Measurements from ENCODE around the gene DENND4C. TPM values are rescaled to one million over a fixed set of nuclear protein-coding genes. Genes with fewer than 3 reads are reported as not detected.
"Not testable (repeated sequence)": the region's sequence is repeated elsewhere in the genome, so short reads cannot be mapped to it uniquely, and the experiment has no call there.

The DENND4C gene
- total RNA-seq, 1 experiment from 2014 or later, result 22.6 TPM

- ChIA-PET POLR2A (no interaction called here), CTCF (no interaction called here)
- ATAC-seq (no peak), DNase-seq (ENCODE audit: low spot score) (no peak)
- no peaks in the 10 kb centered on the region for H3K9me3 Mint-ChIP-seq
- H3K27ac Mint-ChIP-seq, result no peak overlapping the region
- no peaks in the 10 kb centered on the region for H3K27me3 Mint-ChIP-seq (ENCODE audit: low read depth)
- no peak overlapping the region for H3K4me3 Mint-ChIP-seq
- peaks cover 31% of the 10 kb centered on the region for H3K4me1 Mint-ChIP-seq
- no peak for TF ChIP-seq ZNF416 (CRISPR knock-in tag; IDR thresholded peaks at IDR 0.05)
- TF ChIP-seq ATF1 (CRISPR knock-in tag; IDR thresholded peaks at IDR 0.05), result no peak
- TF ChIP-seq, protein P1, sequence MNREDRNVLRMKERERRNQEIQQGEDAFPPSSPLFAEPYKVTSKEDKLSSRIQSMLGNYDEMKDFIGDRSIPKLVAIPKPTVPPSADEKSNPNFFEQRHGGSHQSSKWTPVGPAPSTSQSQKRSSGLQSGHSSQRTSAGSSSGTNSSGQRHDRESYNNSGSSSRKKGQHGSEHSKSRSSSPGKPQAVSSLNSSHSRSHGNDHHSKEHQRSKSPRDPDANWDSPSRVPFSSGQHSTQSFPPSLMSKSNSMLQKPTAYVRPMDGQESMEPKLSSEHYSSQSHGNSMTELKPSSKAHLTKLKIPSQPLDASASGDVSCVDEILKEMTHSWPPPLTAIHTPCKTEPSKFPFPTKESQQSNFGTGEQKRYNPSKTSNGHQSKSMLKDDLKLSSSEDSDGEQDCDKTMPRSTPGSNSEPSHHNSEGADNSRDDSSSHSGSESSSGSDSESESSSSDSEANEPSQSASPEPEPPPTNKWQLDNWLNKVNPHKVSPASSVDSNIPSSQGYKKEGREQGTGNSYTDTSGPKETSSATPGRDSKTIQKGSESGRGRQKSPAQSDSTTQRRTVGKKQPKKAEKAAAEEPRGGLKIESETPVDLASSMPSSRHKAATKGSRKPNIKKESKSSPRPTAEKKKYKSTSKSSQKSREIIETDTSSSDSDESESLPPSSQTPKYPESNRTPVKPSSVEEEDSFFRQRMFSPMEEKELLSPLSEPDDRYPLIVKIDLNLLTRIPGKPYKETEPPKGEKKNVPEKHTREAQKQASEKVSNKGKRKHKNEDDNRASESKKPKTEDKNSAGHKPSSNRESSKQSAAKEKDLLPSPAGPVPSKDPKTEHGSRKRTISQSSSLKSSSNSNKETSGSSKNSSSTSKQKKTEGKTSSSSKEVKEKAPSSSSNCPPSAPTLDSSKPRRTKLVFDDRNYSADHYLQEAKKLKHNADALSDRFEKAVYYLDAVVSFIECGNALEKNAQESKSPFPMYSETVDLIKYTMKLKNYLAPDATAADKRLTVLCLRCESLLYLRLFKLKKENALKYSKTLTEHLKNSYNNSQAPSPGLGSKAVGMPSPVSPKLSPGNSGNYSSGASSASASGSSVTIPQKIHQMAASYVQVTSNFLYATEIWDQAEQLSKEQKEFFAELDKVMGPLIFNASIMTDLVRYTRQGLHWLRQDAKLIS (CRISPR knock-in tag; IDR thresholded peaks at IDR 0.05; ENCODE audit: borderline replicate concordance), result no peak
- peaks cover 35% of the 10 kb centered on the region for H3K36me3 Mint-ChIP-seq
These were observed 151.2 kb downstream of the DENND4C start for GRCh38 chr9:19381656-19382055.

DNA sequence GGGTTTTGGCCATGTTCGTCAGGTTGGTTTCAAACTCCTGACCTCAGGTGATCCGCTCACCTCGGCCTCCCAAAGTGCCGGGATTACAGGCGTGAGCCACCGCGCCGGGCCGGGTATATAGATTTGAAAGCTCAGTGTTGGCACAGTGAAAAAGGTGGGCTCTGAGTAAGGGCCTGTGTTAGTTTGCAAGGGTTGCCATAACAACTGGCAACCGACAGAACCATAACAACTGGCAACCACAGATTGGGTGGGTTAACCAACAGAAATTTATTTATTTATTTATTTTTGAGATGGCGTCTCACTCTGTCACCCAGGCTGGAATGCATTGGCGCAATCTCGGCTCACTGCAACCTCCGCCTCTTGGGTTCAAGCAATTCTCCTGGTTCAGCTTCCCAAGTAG, 154.7 kb downstream of the DENND4C start:
- H3K4me3 Mint-ChIP-seq; H3K4me1 Mint-ChIP-seq; H3K27me3 Mint-ChIP-seq (ENCODE audit: low read depth); H3K9me3 Mint-ChIP-seq; H3K36me3 Mint-ChIP-seq; H3K27ac Mint-ChIP-seq; POLR2A ChIA-PET; DNase-seq (ENCODE audit: low spot score); ATAC-seq; CTCF ChIA-PET: not testable (repeated sequence)

DNA sequence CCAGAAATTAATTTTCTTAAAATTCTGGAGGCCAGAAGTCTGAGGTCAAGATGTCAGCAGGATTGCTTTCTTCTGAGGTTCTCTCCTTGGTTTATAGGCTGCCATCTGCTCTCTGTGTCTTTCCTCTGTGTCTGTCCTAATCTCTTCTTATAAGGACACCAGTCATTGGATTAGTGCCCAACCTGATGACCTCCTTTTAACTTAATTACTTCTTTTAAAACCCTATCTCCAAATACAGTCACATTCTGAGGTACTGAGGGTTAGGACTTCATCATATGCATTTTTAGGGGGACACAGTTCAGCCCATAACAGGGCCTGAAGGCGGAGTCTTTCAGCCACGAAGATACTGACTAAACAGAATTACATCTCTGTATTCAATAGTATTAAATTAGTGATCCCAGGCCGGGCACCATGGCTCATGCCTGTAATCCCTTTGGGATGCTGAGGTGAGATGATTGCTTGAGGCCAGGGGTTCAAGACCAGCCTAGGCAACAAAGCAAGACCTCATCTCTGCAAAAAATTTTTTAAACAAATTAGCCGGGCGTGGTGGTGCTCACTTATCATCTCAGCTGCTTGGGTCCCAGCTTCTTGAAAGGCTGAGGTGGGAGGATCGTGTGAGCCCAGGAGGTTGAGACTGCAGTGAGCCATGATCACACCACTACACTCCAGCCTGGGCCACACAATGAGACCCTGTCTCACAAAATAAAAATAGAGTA, 155.5 kb downstream of the DENND4C start:
- CTCF ChIA-PET, result no interaction called here

GRCh38 chr9:19386502-19387044, 156.1 kb downstream of the DENND4C start:
- POLR2A ChIA-PET, result no interaction called here
- no peak overlapping the region for H3K4me3 Mint-ChIP-seq
- H3K4me1 Mint-ChIP-seq, result no peaks in the 10 kb centered on the region
- no peaks in the 10 kb centered on the region for H3K36me3 Mint-ChIP-seq
- no peak overlapping the region for H3K27ac Mint-ChIP-seq
- DNase-seq (ENCODE audit: low spot score) (no peak), ATAC-seq (no peak)
- H3K27me3 Mint-ChIP-seq (ENCODE audit: low read depth), result no peaks in the 10 kb centered on the region; the same call in 1 of the 2 replicates
- H3K9me3 Mint-ChIP-seq, result peaks cover 6% of the 10 kb centered on the region; the same call in 1 of the 2 replicates
- CTCF ChIA-PET, result no interaction called here
- TF ChIP-seq, protein P2, sequence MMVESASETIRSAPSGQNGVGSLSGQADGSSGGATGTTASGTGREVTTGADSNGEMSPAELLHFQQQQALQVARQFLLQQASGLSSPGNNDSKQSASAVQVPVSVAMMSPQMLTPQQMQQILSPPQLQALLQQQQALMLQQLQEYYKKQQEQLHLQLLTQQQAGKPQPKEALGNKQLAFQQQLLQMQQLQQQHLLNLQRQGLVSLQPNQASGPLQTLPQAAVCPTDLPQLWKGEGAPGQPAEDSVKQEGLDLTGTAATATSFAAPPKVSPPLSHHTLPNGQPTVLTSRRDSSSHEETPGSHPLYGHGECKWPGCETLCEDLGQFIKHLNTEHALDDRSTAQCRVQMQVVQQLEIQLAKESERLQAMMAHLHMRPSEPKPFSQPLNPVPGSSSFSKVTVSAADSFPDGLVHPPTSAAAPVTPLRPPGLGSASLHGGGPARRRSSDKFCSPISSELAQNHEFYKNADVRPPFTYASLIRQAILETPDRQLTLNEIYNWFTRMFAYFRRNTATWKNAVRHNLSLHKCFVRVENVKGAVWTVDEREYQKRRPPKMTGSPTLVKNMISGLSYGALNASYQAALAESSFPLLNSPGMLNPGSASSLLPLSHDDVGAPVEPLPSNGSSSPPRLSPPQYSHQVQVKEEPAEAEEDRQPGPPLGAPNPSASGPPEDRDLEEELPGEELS (CRISPR knock-in tag; IDR thresholded peaks at IDR 0.05), result no peak
- TF ChIP-seq, protein P3, sequence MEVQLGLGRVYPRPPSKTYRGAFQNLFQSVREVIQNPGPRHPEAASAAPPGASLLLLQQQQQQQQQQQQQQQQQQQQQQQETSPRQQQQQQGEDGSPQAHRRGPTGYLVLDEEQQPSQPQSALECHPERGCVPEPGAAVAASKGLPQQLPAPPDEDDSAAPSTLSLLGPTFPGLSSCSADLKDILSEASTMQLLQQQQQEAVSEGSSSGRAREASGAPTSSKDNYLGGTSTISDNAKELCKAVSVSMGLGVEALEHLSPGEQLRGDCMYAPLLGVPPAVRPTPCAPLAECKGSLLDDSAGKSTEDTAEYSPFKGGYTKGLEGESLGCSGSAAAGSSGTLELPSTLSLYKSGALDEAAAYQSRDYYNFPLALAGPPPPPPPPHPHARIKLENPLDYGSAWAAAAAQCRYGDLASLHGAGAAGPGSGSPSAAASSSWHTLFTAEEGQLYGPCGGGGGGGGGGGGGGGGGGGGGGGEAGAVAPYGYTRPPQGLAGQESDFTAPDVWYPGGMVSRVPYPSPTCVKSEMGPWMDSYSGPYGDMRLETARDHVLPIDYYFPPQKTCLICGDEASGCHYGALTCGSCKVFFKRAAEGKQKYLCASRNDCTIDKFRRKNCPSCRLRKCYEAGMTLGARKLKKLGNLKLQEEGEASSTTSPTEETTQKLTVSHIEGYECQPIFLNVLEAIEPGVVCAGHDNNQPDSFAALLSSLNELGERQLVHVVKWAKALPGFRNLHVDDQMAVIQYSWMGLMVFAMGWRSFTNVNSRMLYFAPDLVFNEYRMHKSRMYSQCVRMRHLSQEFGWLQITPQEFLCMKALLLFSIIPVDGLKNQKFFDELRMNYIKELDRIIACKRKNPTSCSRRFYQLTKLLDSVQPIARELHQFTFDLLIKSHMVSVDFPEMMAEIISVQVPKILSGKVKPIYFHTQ (CRISPR knock-in tag; IDR thresholded peaks at IDR 0.05), result no peak
- TF ChIP-seq, protein P4, sequence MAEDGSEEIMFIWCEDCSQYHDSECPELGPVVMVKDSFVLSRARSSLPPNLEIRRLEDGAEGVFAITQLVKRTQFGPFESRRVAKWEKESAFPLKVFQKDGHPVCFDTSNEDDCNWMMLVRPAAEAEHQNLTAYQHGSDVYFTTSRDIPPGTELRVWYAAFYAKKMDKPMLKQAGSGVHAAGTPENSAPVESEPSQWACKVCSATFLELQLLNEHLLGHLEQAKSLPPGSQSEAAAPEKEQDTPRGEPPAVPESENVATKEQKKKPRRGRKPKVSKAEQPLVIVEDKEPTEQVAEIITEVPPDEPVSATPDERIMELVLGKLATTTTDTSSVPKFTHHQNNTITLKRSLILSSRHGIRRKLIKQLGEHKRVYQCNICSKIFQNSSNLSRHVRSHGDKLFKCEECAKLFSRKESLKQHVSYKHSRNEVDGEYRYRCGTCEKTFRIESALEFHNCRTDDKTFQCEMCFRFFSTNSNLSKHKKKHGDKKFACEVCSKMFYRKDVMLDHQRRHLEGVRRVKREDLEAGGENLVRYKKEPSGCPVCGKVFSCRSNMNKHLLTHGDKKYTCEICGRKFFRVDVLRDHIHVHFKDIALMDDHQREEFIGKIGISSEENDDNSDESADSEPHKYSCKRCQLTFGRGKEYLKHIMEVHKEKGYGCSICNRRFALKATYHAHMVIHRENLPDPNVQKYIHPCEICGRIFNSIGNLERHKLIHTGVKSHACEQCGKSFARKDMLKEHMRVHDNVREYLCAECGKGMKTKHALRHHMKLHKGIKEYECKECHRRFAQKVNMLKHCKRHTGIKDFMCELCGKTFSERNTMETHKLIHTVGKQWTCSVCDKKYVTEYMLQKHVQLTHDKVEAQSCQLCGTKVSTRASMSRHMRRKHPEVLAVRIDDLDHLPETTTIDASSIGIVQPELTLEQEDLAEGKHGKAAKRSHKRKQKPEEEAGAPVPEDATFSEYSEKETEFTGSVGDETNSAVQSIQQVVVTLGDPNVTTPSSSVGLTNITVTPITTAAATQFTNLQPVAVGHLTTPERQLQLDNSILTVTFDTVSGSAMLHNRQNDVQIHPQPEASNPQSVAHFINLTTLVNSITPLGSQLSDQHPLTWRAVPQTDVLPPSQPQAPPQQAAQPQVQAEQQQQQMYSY (CRISPR knock-in tag; IDR thresholded peaks at IDR 0.05), result no peak
- no peak for TF ChIP-seq FOXP1 (CRISPR knock-in tag; IDR thresholded peaks at IDR 0.05; ENCODE audit: borderline replicate concordance)
- no peak for TF ChIP-seq MYBL2 (CRISPR knock-in tag; IDR thresholded peaks at IDR 0.05)

More for the DNA sequence above, 155.5 kb downstream of the DENND4C start:
- Mint-ChIP-seq H3K27ac (no peak overlapping the region), H3K27me3 (ENCODE audit: low read depth) (no peaks in the 10 kb centered on the region; the same call in 1 of the 2 replicates), H3K9me3 (peaks cover 6% of the 10 kb centered on the region; the same call in 1 of the 2 replicates), H3K36me3 (no peaks in the 10 kb centered on the region), H3K4me3 (no peak overlapping the region), H3K4me1 (peaks cover 4% of the 10 kb centered on the region)
- DNase-seq (ENCODE audit: low spot score) (no peak), ATAC-seq (no peak)
- POLR2A ChIA-PET, result no interaction called here
- TF ChIP-seq ELF4 (CRISPR knock-in tag; IDR thresholded peaks at IDR 0.05; ENCODE audit: low read depth), result no peak
- no peak for TF ChIP-seq CDX4 (CRISPR knock-in tag; IDR thresholded peaks at IDR 0.05; ENCODE audit: borderline replicate concordance)
- TF ChIP-seq EMX1 (CRISPR knock-in tag; IDR thresholded peaks at IDR 0.05), result no peak
- TF ChIP-seq, protein P5, sequence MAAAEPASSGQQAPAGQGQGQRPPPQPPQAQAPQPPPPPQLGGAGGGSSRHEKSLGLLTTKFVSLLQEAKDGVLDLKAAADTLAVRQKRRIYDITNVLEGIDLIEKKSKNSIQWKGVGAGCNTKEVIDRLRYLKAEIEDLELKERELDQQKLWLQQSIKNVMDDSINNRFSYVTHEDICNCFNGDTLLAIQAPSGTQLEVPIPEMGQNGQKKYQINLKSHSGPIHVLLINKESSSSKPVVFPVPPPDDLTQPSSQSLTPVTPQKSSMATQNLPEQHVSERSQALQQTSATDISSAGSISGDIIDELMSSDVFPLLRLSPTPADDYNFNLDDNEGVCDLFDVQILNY (CRISPR knock-in tag; IDR thresholded peaks at IDR 0.05), result no peak
- no peak for TF ChIP-seq TP53 (CRISPR knock-in tag; IDR thresholded peaks at IDR 0.05)

Measured in WTC11 (cell line).